WTC11 (cell line): ENCODE results near the gene ZNF514. TPM values are rescaled to one million over a fixed set of nuclear protein-coding genes. Genes with fewer than 3 reads are reported as not detected.

Experiments used
- ATAC-seq: fragments of 200-7000 bp; cut with Tn5 transposase; 2 replicates; pipeline ENCODE4 v1.10.0; 2021; ENCODE audit warnings: mild to moderate bottlenecking, moderate library complexity
- Bru-seq: library from RNA; stranded (reverse); fragments of 400-500 nt; gene quantifications from one replicate; lab custom pipeline; 2021; lab: Mats Ljungman, UMichigan
- CTCF ChIA-PET: fragments of 300-600 bp; sonication (Branson Sonifier 250); formaldehyde crosslinking; loops from one replicate; lab custom pipeline; 2021; ENCODE audit warnings: antibody characterized with exemption; lab: Charles Lee
- POLR2A ChIA-PET: fragments of 350-600 bp; sonication (Branson Sonifier 250); formaldehyde crosslinking; loops from one replicate; lab custom pipeline; 2021; ENCODE audit warnings: antibody characterized with exemption; lab: Charles Lee
- DNase-seq: peaks from one replicate; pipeline ENCODE4 v3.0.0; 2021; ENCODE audit warnings: low spot score
- H3K27ac Mint-ChIP-seq: 2 replicates; pipeline ENCODE4 v1.8.0; 2021; ENCODE audit warnings: mixed read lengths
- H3K27me3 Mint-ChIP-seq: 2 replicates; pipeline ENCODE4 v1.8.0; 2021; ENCODE audit warnings: low read depth, mild to moderate bottlenecking, moderate library complexity, mixed read lengths
- H3K36me3 Mint-ChIP-seq: 2 replicates; pipeline ENCODE4 v1.8.0; 2021; ENCODE audit warnings: mixed read lengths
- H3K4me1 Mint-ChIP-seq: 2 replicates; pipeline ENCODE4 v1.8.0; 2022; ENCODE audit warnings: mixed read lengths
- H3K4me3 Mint-ChIP-seq: 2 replicates; pipeline ENCODE4 v1.8.0; 2021; ENCODE audit warnings: mild to moderate bottlenecking, moderate library complexity, mixed read lengths
- H3K9me3 Mint-ChIP-seq: 2 replicates; pipeline ENCODE4 v1.8.0; 2021; ENCODE audit warnings: mixed read lengths
- E2F5 ChIP-seq: sonication (generic); formaldehyde crosslinking; IDR thresholded peaks from 2 replicates; pipeline ENCODE4 v1.8.1; 2022; ENCODE audit warnings: mild to moderate bottlenecking, moderate library complexity, missing genetic modification reagents
- ERG ChIP-seq: fragments of 250-450 bp; sonication (Bioruptor Pico); IDR thresholded peaks from 2 replicates; pipeline ENCODE4 v1.8.0; 2021; ENCODE audit warnings: mild to moderate bottlenecking
- GABPB1 ChIP-seq: sonication (generic); formaldehyde crosslinking; IDR thresholded peaks from 2 replicates; pipeline ENCODE4 v1.8.1; 2023; ENCODE audit warnings: mild to moderate bottlenecking, missing genetic modification reagents
- MAX ChIP-seq: sonication (generic); formaldehyde crosslinking; IDR thresholded peaks from 2 replicates; pipeline ENCODE4 v1.8.0; 2022; ENCODE audit warnings: mild to moderate bottlenecking, missing genetic modification reagents
- NFATC4 ChIP-seq: fragments of 250-450 bp; sonication (Bioruptor Pico); IDR thresholded peaks from 2 replicates; pipeline ENCODE4 v1.9.0; 2021; ENCODE audit warnings: mild to moderate bottlenecking
- NR3C1 ChIP-seq: sonication (generic); formaldehyde crosslinking; conservative IDR thresholded peaks from 2 replicates; pipeline ENCODE4 v1.8.1; 2023; ENCODE audit warnings: low read depth, mild to moderate bottlenecking, missing genetic modification reagents
- PRRX2 ChIP-seq: fragments of 250-450 bp; sonication (Bioruptor Pico); IDR thresholded peaks from 2 replicates; pipeline ENCODE4 v1.8.0; 2021; ENCODE audit warnings: mild to moderate bottlenecking
- USF1 ChIP-seq: sonication (generic); formaldehyde crosslinking; IDR thresholded peaks from 2 replicates; pipeline ENCODE4 v1.8.0; 2022; ENCODE audit warnings: mild to moderate bottlenecking, missing genetic modification reagents
- ZNF121 ChIP-seq: sonication (generic); formaldehyde crosslinking; IDR thresholded peaks from 2 replicates; pipeline ENCODE4 v1.8.0; 2023; ENCODE audit warnings: missing genetic modification reagents
- ZNF317 ChIP-seq: sonication (generic); formaldehyde crosslinking; IDR thresholded peaks from 2 replicates; pipeline ENCODE4 v1.8.1; 2023; ENCODE audit warnings: low read depth, mild to moderate bottlenecking, moderate library complexity, missing genetic modification reagents, borderline replicate concordance
- ZNF423 ChIP-seq: fragments of 250-450 bp; sonication (Bioruptor Pico); IDR thresholded peaks from 2 replicates; pipeline ENCODE4 v2.1.2; 2022; ENCODE audit warnings: mild to moderate bottlenecking, moderate library complexity
- long read RNA-seq, 3 experiments: library from RNA in 1 of 3; library from capped mRNA in 1 of 3; library from polyadenylated mRNA in 1 of 3; unstranded in 2 of 3; stranded (forward) in 1 of 3; transcript quantifications; one replicate each; pipeline ENCODE4 v2.0.0, GENCODE V29; 2021
- total RNA-seq: library from RNA; stranded (reverse); gene quantifications from 3 replicates; pipeline ENCODE4 v1.2.3, GENCODE V29; 2021
- TF ChIP-seq, protein P1 (sequence below): sonication (generic); formaldehyde crosslinking; IDR thresholded peaks from 2 replicates; pipeline ENCODE4 v1.8.1; 2023; ENCODE audit warnings: mild to moderate bottlenecking, missing genetic modification reagents, moderate library complexity
- TF ChIP-seq, protein P2 (sequence below): sonication (generic); formaldehyde crosslinking; IDR thresholded peaks from 2 replicates; pipeline ENCODE4 v1.8.0; 2023; ENCODE audit warnings: mild to moderate bottlenecking, missing genetic modification reagents

The ZNF514 gene
- total RNA-seq (18.0 to 19.3 TPM (median 18.2 TPM) in 3 replicates), Bru-seq, nascent RNA (percentile 78 among the genes with signal in this experiment)
- long read RNA-seq, experiment 1, full-length matches to known transcripts, result 4 of 23 reads
- long read RNA-seq, experiment 1, partial matches to known transcripts, result 3 of 23 reads
- long read RNA-seq, experiment 1, other reads (novel, unspliced or antisense), result 16 of 23 reads
- long read RNA-seq, experiment 2, full-length matches to known transcripts, result 1 of 9 reads
- long read RNA-seq, experiment 2, partial matches to known transcripts, result 1 of 9 reads
- long read RNA-seq, experiment 2, other reads (novel, unspliced or antisense), result 7 of 9 reads
- long read RNA-seq, experiment 3, partial matches to known transcripts, result 0 of 2 reads
- long read RNA-seq, experiment 3, other reads (novel, unspliced or antisense), result 2 of 2 reads

- H3K4me1 Mint-ChIP-seq, result peaks cover 18% of the 10 kb centered on the region
- TF ChIP-seq MAX (peak; percentile 28; the same call in 1 of the 2 replicates), E2F5 (CRISPR knock-in tag) (0 out of 2 replicates have a peak, but pooled peaks have one; percentile 22), GABPB1 (CRISPR knock-in tag) (peak; percentile 23; the same call in 1 of the 2 replicates), NFATC4 (CRISPR knock-in tag) (no peak), NR3C1 (CRISPR knock-in tag) (no peak)
- TF ChIP-seq, protein P1, sequence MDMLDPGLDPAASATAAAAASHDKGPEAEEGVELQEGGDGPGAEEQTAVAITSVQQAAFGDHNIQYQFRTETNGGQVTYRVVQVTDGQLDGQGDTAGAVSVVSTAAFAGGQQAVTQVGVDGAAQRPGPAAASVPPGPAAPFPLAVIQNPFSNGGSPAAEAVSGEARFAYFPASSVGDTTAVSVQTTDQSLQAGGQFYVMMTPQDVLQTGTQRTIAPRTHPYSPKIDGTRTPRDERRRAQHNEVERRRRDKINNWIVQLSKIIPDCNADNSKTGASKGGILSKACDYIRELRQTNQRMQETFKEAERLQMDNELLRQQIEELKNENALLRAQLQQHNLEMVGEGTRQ (CRISPR knock-in tag), result no peak
- TF ChIP-seq, all 79 proteins: peak for 3
- ATAC-seq (peak; percentile 84), DNase-seq (peak; percentile 68)
- CTCF ChIA-PET, result interaction anchor here (0.9 to 1.9 kb wide), 4 partner anchors 38 to 229 kb away, joined by 3 to 7 read pairs (median 4); partner anchors contain the start of gene MRPS5
- POLR2A ChIA-PET, result interaction anchor here (1.0 to 1.3 kb wide), 2 partner anchors 12 to 38 kb away, joined by 3 read pairs; partner anchors contain the start of gene MRPS5
- Mint-ChIP-seq H3K27me3 (peaks cover 17% of the 10 kb centered on the region), H3K4me3 (peak within 1 kb of the TSS; percentile 89), H3K27ac (peak within 1 kb of the TSS; percentile 45), H3K36me3 (peaks cover 17% of the 10 kb centered on the region), H3K9me3 (no peaks in the 10 kb centered on the region)
These were observed at the start of gene ZNF514 for GRCh38 chr2:95159690-95160449. TSS of gene ZNF514 (minus strand) at chr2:95159848. CDS start at chr2:95153253, 6,595 bp downstream.

DNA sequence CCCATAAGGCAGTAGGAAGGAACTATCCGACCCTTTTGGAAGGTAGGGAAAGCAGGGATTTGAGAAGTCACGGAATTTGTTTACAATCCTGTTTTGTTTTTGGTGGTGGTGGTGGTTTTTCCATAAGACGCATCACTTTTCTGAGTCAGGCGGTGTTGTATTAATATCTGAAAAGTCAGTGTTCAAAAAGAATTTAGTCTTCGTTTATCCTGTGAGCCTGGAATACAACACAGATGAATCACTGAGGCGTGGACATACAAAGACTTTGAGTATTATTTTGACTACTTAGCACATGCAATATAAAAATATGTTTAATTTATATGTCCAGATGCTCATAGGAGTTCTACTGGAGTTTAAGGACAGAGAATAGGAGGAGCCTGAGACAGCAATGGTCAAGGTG lies 48.5 kb upstream of the ZNF514 start:
- no peak for DNase-seq
- peaks cover 22% of the 10 kb centered on the region for H3K27me3 Mint-ChIP-seq
- peaks cover 21% of the 10 kb centered on the region for H3K4me1 Mint-ChIP-seq
- ATAC-seq, result no peak
- peaks cover 33% of the 10 kb centered on the region for H3K9me3 Mint-ChIP-seq
- POLR2A ChIA-PET, result no interaction called here
- H3K27ac Mint-ChIP-seq, result no peak overlapping the region; the same call in 1 of the 2 replicates
- CTCF ChIA-PET, result no interaction called here
- peaks cover 40% of the 10 kb centered on the region for H3K36me3 Mint-ChIP-seq
- H3K4me3 Mint-ChIP-seq, result peak overlapping the region; percentile 91
- TF ChIP-seq USF1 (CRISPR knock-in tag) (no peak), ZNF423 (CRISPR knock-in tag) (no peak), ERG (CRISPR knock-in tag) (no peak), ZNF121 (CRISPR knock-in tag) (no peak), PRRX2 (CRISPR knock-in tag) (no peak), ZNF317 (CRISPR knock-in tag) (no peak)
- TF ChIP-seq, protein P2, sequence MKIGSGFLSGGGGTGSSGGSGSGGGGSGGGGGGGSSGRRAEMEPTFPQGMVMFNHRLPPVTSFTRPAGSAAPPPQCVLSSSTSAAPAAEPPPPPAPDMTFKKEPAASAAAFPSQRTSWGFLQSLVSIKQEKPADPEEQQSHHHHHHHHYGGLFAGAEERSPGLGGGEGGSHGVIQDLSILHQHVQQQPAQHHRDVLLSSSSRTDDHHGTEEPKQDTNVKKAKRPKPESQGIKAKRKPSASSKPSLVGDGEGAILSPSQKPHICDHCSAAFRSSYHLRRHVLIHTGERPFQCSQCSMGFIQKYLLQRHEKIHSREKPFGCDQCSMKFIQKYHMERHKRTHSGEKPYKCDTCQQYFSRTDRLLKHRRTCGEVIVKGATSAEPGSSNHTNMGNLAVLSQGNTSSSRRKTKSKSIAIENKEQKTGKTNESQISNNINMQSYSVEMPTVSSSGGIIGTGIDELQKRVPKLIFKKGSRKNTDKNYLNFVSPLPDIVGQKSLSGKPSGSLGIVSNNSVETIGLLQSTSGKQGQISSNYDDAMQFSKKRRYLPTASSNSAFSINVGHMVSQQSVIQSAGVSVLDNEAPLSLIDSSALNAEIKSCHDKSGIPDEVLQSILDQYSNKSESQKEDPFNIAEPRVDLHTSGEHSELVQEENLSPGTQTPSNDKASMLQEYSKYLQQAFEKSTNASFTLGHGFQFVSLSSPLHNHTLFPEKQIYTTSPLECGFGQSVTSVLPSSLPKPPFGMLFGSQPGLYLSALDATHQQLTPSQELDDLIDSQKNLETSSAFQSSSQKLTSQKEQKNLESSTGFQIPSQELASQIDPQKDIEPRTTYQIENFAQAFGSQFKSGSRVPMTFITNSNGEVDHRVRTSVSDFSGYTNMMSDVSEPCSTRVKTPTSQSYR (CRISPR knock-in tag), result no peak
